ENCODE results near the gene LHFPL6.

Gene LHFPL6

GRCh38 chr13:39379667-39380655 is 223.0 kb downstream of the LHFPL6 start:
- no peaks in the 10 kb centered on the region for H3K27me3 ChIP-seq (replicated peaks; ENCODE audit: insufficient read depth, low read length)
- DNase-seq, result no peak
- no peaks in the 10 kb centered on the region for H3F3A ChIP-seq (ENCODE audit: insufficient read depth, low read length)
- H3K9me2 ChIP-seq (replicated peaks; ENCODE audit: insufficient read depth, low read length), result no peaks in the 10 kb centered on the region
- H2AFZ ChIP-seq (ENCODE audit: low read length), result no peak overlapping the region
- no peaks in the 10 kb centered on the region for H3K9me3 ChIP-seq (replicated peaks; ENCODE audit: insufficient read depth, low read length)
- no peak overlapping the region for H3K27ac ChIP-seq (ENCODE audit: low read length)
- H3K9ac ChIP-seq (ENCODE audit: low read length), result no peak overlapping the region
- no peaks in the 10 kb centered on the region for H3K36me3 ChIP-seq (replicated peaks; ENCODE audit: insufficient read depth, low read length)
- H3K4me1 ChIP-seq (ENCODE audit: low read length), result no peaks in the 10 kb centered on the region
- TF ChIP-seq EZH2phosphoT487 (IDR thresholded peaks at IDR 0.05; ENCODE audit: low read length) (no peak), CTCF (IDR thresholded peaks at IDR 0.05; ENCODE audit: low read length) (no peak), EZH2 (optimal IDR thresholded peaks at IDR 0.05; ENCODE audit: low read depth, low read length) (no peak)
- no peak overlapping the region for H3K4me3 ChIP-seq (ENCODE audit: low read length)
- H4K20me1 ChIP-seq (ENCODE audit: insufficient read depth, low read length), result no peaks in the 10 kb centered on the region
- H3K79me2 ChIP-seq (ENCODE audit: low read length), result no peaks in the 10 kb centered on the region
- no peak overlapping the region for H3K4me2 ChIP-seq (ENCODE audit: low read depth, low read length)

- Histone ChIP-seq H3K9me3 (replicated peaks; ENCODE audit: insufficient read depth, low read length) (no peaks in the 10 kb centered on the region), H3K79me2 (ENCODE audit: low read length) (no peaks in the 10 kb centered on the region), H3K9me2 (replicated peaks; ENCODE audit: insufficient read depth, low read length) (no peaks in the 10 kb centered on the region), H4K20me1 (ENCODE audit: insufficient read depth, low read length) (no peaks in the 10 kb centered on the region), H3K27me3 (replicated peaks; ENCODE audit: insufficient read depth, low read length) (no peaks in the 10 kb centered on the region), H3K4me3 (ENCODE audit: low read length) (no peak overlapping the region), H3K9ac (ENCODE audit: low read length) (no peak overlapping the region), H3K27ac (ENCODE audit: low read length) (no peak overlapping the region), H3F3A (ENCODE audit: insufficient read depth, low read length) (no peaks in the 10 kb centered on the region), H2AFZ (ENCODE audit: low read length) (no peak overlapping the region), H3K4me2 (ENCODE audit: low read depth, low read length) (no peak overlapping the region), H3K36me3 (replicated peaks; ENCODE audit: insufficient read depth, low read length) (no peaks in the 10 kb centered on the region), H3K4me1 (ENCODE audit: low read length) (no peaks in the 10 kb centered on the region)
- DNase-seq, result peak; percentile 37
- TF ChIP-seq EZH2phosphoT487 (IDR thresholded peaks at IDR 0.05; ENCODE audit: low read length) (no peak), EZH2 (optimal IDR thresholded peaks at IDR 0.05; ENCODE audit: low read depth, low read length) (no peak), CTCF (IDR thresholded peaks at IDR 0.05; ENCODE audit: low read length) (no peak)
Observed at GRCh38 chr13:39379118-39379517, 223.9 kb downstream of the LHFPL6 start.

- Histone ChIP-seq H3K9me2 (replicated peaks; ENCODE audit: insufficient read depth, low read length) (no peaks in the 10 kb centered on the region), H3K27ac (ENCODE audit: low read length) (no peak overlapping the region), H3K79me2 (ENCODE audit: low read length) (no peaks in the 10 kb centered on the region), H3K4me1 (ENCODE audit: low read length) (no peaks in the 10 kb centered on the region), H3K36me3 (replicated peaks; ENCODE audit: insufficient read depth, low read length) (no peaks in the 10 kb centered on the region), H4K20me1 (ENCODE audit: insufficient read depth, low read length) (no peaks in the 10 kb centered on the region), H3K9me3 (replicated peaks; ENCODE audit: insufficient read depth, low read length) (no peaks in the 10 kb centered on the region), H3K9ac (ENCODE audit: low read length) (no peak overlapping the region), H3K27me3 (replicated peaks; ENCODE audit: insufficient read depth, low read length) (no peaks in the 10 kb centered on the region), H2AFZ (ENCODE audit: low read length) (no peak overlapping the region), H3K4me2 (ENCODE audit: low read depth, low read length) (no peak overlapping the region), H3K4me3 (ENCODE audit: low read length) (no peak overlapping the region), H3F3A (ENCODE audit: insufficient read depth, low read length) (no peaks in the 10 kb centered on the region)
- no peak for DNase-seq
- TF ChIP-seq EZH2 (optimal IDR thresholded peaks at IDR 0.05; ENCODE audit: low read depth, low read length) (no peak), CTCF (IDR thresholded peaks at IDR 0.05; ENCODE audit: low read length) (no peak), EZH2phosphoT487 (IDR thresholded peaks at IDR 0.05; ENCODE audit: low read length) (no peak)
Observed at GRCh38 chr13:39378306-39378705, 224.7 kb downstream of the LHFPL6 start.

All from MM.1S (cell line).